Peyer's patch (tissue), 4 donors: ENCODE results near the gene AMT. TPM values are rescaled to one million over a fixed set of nuclear protein-coding genes. Genes with fewer than 3 reads are reported as not detected.

Experiments
- DNase-seq, 3 donors: peaks; one replicate each; pipeline ENCODE4 v3.0.0-alpha.2; 2017 to 2019
- H3K27ac ChIP-seq, 4 donors: fragments of 200-600 bp; sonication (generic); one replicate each; pipeline ENCODE4 v1.5.1; 2016 to 2019
- H3K27me3 ChIP-seq, 2 donors: fragments of 200-600 bp; sonication (generic); one replicate each; pipeline ENCODE4 v1.5.1; 2019
- H3K36me3 ChIP-seq, 3 donors: fragments of 200-600 bp; sonication (generic); one replicate each; pipeline ENCODE4 v1.5.1; 2016 to 2019
- H3K4me1 ChIP-seq, 4 donors: fragments of 200-600 bp; sonication (generic); one replicate each; pipeline ENCODE4 v1.5.1; 2016 to 2019
- H3K4me3 ChIP-seq, 4 donors: fragments of 200-600 bp; sonication (generic); 1 replicate in 3 of 4; 2 replicates in 1 of 4; pipeline ENCODE4 v1.5.1; 2016 to 2019; ENCODE audit warnings: mild to moderate bottlenecking in 1 of 4
- H3K9me3 ChIP-seq, 4 donors: fragments of 200-600 bp; sonication (generic); one replicate each; pipeline ENCODE4 v1.5.1; 2016 to 2019; ENCODE audit warnings: mild to moderate bottlenecking in 1 of 4
- POLR2A ChIP-seq, 2 donors: fragments of 450-650 bp; IDR thresholded peaks; one replicate each; pipeline ENCODE4 v1.5.1; 2017; ENCODE audit warnings: antibody characterized with exemption in 2 of 2, mild to moderate bottlenecking in 2 of 2, moderate library complexity in 2 of 2
- total RNA-seq, 4 donors: library from RNA; depleted of rRNA; stranded (reverse); fragments of >200 nt; gene quantifications; one replicate each; pipeline ENCODE4 v1.1.0, GENCODE V29; 2016
- TF ChIP-seq, protein P1 (sequence below), 6 experiments: fragments of 450-650 bp in 4 of 6; fragments of 200-600 bp in 2 of 6; sonication (generic) in 1 of 6; IDR thresholded peaks; one replicate each; pipeline ENCODE4 v1.5.1; 2017 to 2019; ENCODE audit warnings: antibody characterized with exemption in 6 of 6, mild to moderate bottlenecking in 3 of 6, moderate library complexity in 1 of 6

The AMT gene
- total RNA-seq, 4 donors from 2014 or later, result 13.3 to 32.9 (median 25.1) TPM

DNA sequence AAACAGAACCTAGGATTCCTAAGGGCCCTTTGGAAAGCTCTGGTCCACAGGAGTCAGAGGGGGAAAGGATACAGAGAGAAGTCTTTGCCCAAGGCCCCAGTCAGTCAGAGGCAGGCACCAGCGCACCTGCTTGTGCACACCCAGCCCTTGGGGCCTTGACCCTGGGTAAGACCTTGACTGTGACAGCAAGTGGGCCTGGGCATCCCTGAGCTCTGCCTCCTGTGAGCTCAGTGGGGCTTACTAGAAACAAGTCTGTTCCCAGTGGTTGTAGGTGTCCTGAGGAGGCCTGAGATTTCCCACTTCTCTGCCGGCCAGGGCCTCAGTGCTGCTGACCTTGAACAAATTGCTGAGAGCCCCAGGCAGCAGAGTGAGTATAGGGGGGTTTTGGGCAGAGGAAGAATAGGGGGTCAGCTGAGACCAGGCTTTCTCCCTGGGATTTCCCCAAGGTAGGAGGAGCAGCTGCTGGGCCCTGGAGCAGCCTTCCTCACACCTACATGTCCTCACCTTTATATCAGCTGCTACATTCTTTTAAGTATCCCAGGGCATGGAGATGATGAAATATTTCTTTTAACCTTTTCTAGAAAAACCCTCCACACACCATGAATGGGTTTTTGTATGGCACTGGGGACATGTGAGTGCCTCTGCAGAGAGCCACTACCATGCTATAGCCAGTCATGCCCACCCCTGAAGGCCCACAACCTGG lies 38.1 kb upstream of the AMT start:
- Histone ChIP-seq H3K27me3 (no peaks in the 10 kb centered on the region), H3K36me3 (no peaks in the 10 kb centered on the region), H3K4me1 (peaks cover 0 to 8% (median 0%) of the 10 kb centered on the region in 4 donors), H3K4me3 (no peak overlapping the region), H3K9me3 (no peaks in the 10 kb centered on the region), H3K27ac (no peak overlapping the region)
- no peak for DNase-seq
- TF ChIP-seq, protein P1, sequence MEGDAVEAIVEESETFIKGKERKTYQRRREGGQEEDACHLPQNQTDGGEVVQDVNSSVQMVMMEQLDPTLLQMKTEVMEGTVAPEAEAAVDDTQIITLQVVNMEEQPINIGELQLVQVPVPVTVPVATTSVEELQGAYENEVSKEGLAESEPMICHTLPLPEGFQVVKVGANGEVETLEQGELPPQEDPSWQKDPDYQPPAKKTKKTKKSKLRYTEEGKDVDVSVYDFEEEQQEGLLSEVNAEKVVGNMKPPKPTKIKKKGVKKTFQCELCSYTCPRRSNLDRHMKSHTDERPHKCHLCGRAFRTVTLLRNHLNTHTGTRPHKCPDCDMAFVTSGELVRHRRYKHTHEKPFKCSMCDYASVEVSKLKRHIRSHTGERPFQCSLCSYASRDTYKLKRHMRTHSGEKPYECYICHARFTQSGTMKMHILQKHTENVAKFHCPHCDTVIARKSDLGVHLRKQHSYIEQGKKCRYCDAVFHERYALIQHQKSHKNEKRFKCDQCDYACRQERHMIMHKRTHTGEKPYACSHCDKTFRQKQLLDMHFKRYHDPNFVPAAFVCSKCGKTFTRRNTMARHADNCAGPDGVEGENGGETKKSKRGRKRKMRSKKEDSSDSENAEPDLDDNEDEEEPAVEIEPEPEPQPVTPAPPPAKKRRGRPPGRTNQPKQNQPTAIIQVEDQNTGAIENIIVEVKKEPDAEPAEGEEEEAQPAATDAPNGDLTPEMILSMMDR (IDR thresholded peaks at IDR 0.05), result no peak
- TF ChIP-seq POLR2A (IDR thresholded peaks at IDR 0.05), result no peak

DNA sequence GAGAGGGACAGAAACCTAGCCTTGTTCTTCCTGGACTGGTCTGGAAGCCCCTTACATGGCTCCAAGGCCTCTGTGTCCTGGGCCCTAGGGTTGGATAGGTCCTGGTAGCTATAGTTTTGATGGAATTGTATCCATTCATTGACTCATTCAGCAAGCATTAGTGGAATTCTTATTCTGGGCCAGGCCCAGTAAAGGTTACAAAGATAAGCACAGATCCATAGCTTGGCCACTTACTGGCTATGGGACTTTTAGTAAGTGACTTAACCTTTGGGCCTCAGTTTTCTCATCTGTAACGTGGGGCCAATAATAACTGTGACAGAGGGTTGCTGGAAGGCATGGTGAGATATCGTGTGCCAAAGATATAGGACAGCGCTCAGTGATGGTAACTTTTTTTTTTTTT lies 34.2 kb upstream of the AMT start:
- no peaks in the 10 kb centered on the region for H3K27me3 ChIP-seq
- no peaks in the 10 kb centered on the region for H3K36me3 ChIP-seq
- H3K4me1 ChIP-seq, result peaks cover 0 to 3% (median 0%) of the 10 kb centered on the region in 4 donors
- H3K9me3 ChIP-seq, result no peaks in the 10 kb centered on the region
- no peak for DNase-seq
- no peak for TF ChIP-seq POLR2A (IDR thresholded peaks at IDR 0.05)
- TF ChIP-seq, protein P1 (IDR thresholded peaks at IDR 0.05), result no peak
- H3K27ac ChIP-seq, result no peak overlapping the region
- no peak overlapping the region for H3K4me3 ChIP-seq

DNA sequence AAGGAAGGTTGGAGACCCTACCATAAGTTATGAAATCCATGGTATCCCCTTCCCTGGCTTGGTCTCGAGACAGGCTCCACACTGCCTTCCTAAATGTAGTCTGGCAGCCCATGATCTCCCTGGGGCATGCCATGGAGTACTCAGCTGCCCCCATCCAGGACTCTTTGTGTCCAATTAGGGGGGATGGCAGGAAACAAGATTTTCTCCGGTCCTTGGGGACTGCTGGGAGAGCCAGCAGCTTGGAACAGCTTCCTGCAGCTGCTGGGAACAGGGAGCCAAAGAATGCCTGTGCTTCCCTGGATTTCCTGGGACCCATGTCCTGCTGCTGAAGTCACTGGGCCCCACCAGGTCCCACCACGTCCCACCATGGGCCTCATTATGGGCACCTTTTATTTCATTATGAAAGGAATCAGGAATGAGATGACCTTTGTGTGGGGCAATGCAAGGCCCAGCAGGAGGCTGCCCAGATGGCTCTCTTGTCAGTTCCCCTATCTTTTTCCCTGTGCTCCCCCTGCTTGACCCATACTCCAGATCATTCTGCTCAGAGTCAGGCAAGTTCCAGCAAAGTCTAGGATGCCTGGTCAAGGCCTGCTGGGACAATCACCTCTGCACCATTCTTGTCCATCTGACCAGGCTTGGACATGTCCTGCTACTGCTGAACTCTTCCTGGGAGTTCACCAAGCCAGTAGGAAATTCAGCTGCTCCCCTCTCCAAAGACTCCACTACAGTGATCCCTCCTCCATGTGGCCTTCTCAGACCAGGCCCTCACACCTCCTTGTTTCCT lies 32.8 kb upstream of the AMT start:
- no peak for DNase-seq
- H3K27ac ChIP-seq, result no peak overlapping the region
- H3K36me3 ChIP-seq, result no peaks in the 10 kb centered on the region
- H3K27me3 ChIP-seq, result no peaks in the 10 kb centered on the region
- no peaks in the 10 kb centered on the region for H3K4me1 ChIP-seq
- no peak overlapping the region for H3K4me3 ChIP-seq
- no peak for TF ChIP-seq POLR2A (IDR thresholded peaks at IDR 0.05)
- TF ChIP-seq, protein P1 (IDR thresholded peaks at IDR 0.05), result no peak
- H3K9me3 ChIP-seq, result no peaks in the 10 kb centered on the region

DNA sequence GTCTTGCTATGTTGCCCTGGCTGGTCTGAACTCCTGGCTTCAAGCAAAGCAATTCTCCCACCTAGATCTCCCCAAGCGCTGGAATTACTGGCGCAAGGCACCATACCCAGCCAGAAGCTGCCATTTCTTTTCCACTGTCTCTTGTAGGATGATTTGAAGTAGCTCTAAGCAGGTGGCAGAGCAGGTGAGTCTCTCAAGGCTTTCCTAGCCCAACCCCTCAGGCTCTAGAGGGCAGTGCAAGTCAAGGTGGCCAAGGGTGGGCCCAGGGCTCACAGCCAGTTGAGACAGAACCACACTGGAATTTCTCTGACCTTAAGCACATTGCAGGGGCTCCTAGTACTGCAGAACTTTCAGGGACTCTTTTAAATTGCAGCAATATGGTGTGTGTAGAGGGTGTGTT lies 32.2 kb upstream of the AMT start:
- no peak for DNase-seq
- H3K4me1 ChIP-seq, result no peaks in the 10 kb centered on the region
- no peaks in the 10 kb centered on the region for H3K27me3 ChIP-seq
- no peak overlapping the region for H3K4me3 ChIP-seq
- H3K9me3 ChIP-seq, result no peaks in the 10 kb centered on the region
- no peaks in the 10 kb centered on the region for H3K36me3 ChIP-seq
- TF ChIP-seq POLR2A (IDR thresholded peaks at IDR 0.05), result no peak
- TF ChIP-seq, protein P1 (IDR thresholded peaks at IDR 0.05), result peak in 4 of 6 experiments; percentile 4 to 26 (median 17)
- H3K27ac ChIP-seq, result no peak overlapping the region

DNA sequence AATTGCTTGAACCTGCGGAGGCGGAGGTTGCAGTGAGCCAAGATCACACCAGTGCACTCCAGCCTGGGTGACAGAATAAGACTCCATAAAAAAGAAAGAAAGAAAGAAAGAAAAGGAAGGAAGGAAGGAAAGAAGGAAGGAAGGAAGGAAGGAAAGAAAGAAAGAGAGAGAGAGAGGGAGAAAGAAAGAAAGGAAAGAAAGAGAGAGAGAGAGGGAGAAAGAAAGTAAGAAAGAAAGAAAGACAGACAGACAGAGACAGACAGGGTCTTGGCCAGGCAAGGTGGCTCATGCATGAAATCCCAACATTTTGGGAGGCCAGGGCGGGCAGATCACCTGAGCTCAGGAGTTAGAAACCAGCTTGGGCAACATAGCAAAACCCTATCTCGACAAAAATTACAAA lies 31.3 kb upstream of the AMT start:
- TF ChIP-seq, protein P1 (IDR thresholded peaks at IDR 0.05), result no peak
- no peak for TF ChIP-seq POLR2A (IDR thresholded peaks at IDR 0.05)

More for the DNA sequence above, 31.3 kb upstream of the AMT start:
- DNase-seq, result no peak
- H3K9me3 ChIP-seq, result no peaks in the 10 kb centered on the region
- H3K27ac ChIP-seq, result no peak overlapping the region
- no peak overlapping the region for H3K4me3 ChIP-seq
- H3K36me3 ChIP-seq, result no peaks in the 10 kb centered on the region
- H3K27me3 ChIP-seq, result no peaks in the 10 kb centered on the region
- H3K4me1 ChIP-seq, result no peaks in the 10 kb centered on the region
